ENCODE results near the gene MCCC1. TPM values are rescaled to one million over a fixed set of nuclear protein-coding genes. Genes with fewer than 3 reads are reported as not detected.

MCCC1 gene
- total and polyA plus RNA-seq, 2 of the 13 experiments (the other 11 are each of a cell fraction or from before 2014, with no cell fraction given): 11.7 to 30.1 TPM

- TF ChIP-seq EEA1 (CRISPR knock-in tag; IDR thresholded peaks at IDR 0.05; ENCODE audit: borderline replicate concordance) (no peak), ZNF362 (CRISPR knock-in tag; IDR thresholded peaks at IDR 0.05; ENCODE audit: borderline replicate concordance) (no peak), ETV5 (CRISPR knock-in tag; IDR thresholded peaks at IDR 0.05; ENCODE audit: borderline replicate concordance) (no peak), SYNCRIP (IDR thresholded peaks at IDR 0.05; ENCODE audit: insufficient read depth, low read depth, low read length) (no peak), ZNF160 (CRISPR knock-in tag; IDR thresholded peaks at IDR 0.05) (no peak), KAT2B (IDR thresholded peaks at IDR 0.05; ENCODE audit: borderline replicate concordance, low read depth, low read length) (no peak), ZMAT5 (CRISPR knock-in tag; IDR thresholded peaks at IDR 0.05; ENCODE audit: borderline replicate concordance, low read depth) (no peak), REXO4 (CRISPR knock-in tag; IDR thresholded peaks at IDR 0.05; ENCODE audit: borderline replicate concordance) (no peak), HNRNPL (IDR thresholded peaks at IDR 0.05; ENCODE audit: low read depth, low read length) (no peak), ATAD3A (CRISPR knock-in tag; IDR thresholded peaks at IDR 0.05) (no peak), ELF3 (CRISPR knock-in tag; IDR thresholded peaks at IDR 0.05) (no peak), TCF12 (IDR thresholded peaks at IDR 0.05) (no peak), TCF12 (CRISPR knock-in tag; IDR thresholded peaks at IDR 0.05) (no peak), FOXO1 (CRISPR knock-in tag; IDR thresholded peaks at IDR 0.05) (no peak), ZNF207 (IDR thresholded peaks at IDR 0.05; ENCODE audit: borderline replicate concordance) (no peak)
- Histone ChIP-seq H3K4me3 (replicated peaks in 1 of 3; ENCODE audit: insufficient read depth in 1 of 3, low read depth in 2 of 3, low read length in 3 of 3) (no peak overlapping the region), H3K9me3 (ENCODE audit: low read length) (no peaks in the 10 kb centered on the region), H3K27ac (ENCODE audit: extremely low read length, insufficient read depth, low read length) (no peak overlapping the region), H3K9ac (ENCODE audit: insufficient read depth, low read depth, low read length) (no peak overlapping the region), H3K27me3 (ENCODE audit: control insufficient read depth in 1 of 2, insufficient read depth in 2 of 2, low read length in 2 of 2) (no peaks in the 10 kb centered on the region), H3K4me1 (ENCODE audit: insufficient read depth, low read length) (no peaks in the 10 kb centered on the region), H3K79me2 (ENCODE audit: insufficient read depth, low read length) (no peaks in the 10 kb centered on the region), H3K36me3 (replicated peaks in 1 of 2; ENCODE audit: control insufficient read depth in 1 of 2, insufficient read depth in 2 of 2, low read length in 2 of 2) (peaks cover 4 to 33% of the 10 kb centered on the region in 2 experiments), H2AFZ (ENCODE audit: low read length) (no peak overlapping the region), H4K20me1 (ENCODE audit: insufficient read depth, low read length) (no peaks in the 10 kb centered on the region), H3K4me2 (ENCODE audit: low read depth, low read length) (no peak overlapping the region)
- ATAC-seq (no peak), DNase-seq (ENCODE audit: low spot score) (no peak), FAIRE-seq (no peak)
- BruUV-seq (replicated peaks): no TSS peak
- POLR2A ChIA-PET: no interaction called here
- CTCF ChIA-PET (ENCODE audit: low intra/inter-chr PET ratio, low total read pairs): no interaction called here
- in situ Hi-C loops (cut with HindIII; ENCODE audit: extremely low pct_ligation_motif_present, low pct_unique_long_range_greater_than_20kb): no loop called here
- WGBS (ENCODE audit: low lambda C conversion rate): 96% methylated on average over 3 of the region's 3 CpGs
- intact Hi-C loops (cut with micrococcal nuclease; ENCODE audit: unreplicated experiment): no loop called here
These were observed 18.7 kb downstream of the MCCC1 start for GRCh38 chr3:183080628-183081027.

All from HepG2 (cell line).